Neutrophil (primary cell): Measurements from ENCODE around the gene TYMP.

Source experiments
- H3K27ac ChIP-seq: fragments of 200-600 bp; sonication (generic); 2 replicates; pipeline ENCODE4 v1.5.1; 2016; ENCODE audit warnings: mild to moderate bottlenecking, moderate library complexity
- H3K27me3 ChIP-seq: fragments of 200-600 bp; sonication (generic); 2 replicates; pipeline ENCODE4 v1.6.0; 2016; ENCODE audit warnings: mild to moderate bottlenecking
- H3K36me3 ChIP-seq: fragments of 200-600 bp; sonication (generic); 2 replicates; pipeline ENCODE4 v1.5.1; 2017
- H3K4me1 ChIP-seq, 2 experiments: fragments of 200-600 bp in 1 of 2; sonication (generic) in 1 of 2; 1 replicate in 1 of 2; 2 replicates in 1 of 2; pipeline versions ENCODE4 v1.5.1 to v1.6.1; 2013 to 2016; ENCODE audit warnings: low read depth in 1 of 2, low read length in 1 of 2, mild to moderate bottlenecking in 1 of 2, moderate library complexity in 1 of 2; ENCODE audit not compliant: control insufficient read depth in 1 of 2, insufficient read depth in 1 of 2
- H3K4me3 ChIP-seq, 2 experiments: fragments of 200-600 bp in 1 of 2; sonication (generic) in 1 of 2; 1 replicate in 1 of 2; 2 replicates in 1 of 2; pipeline ENCODE4 v1.5.1; 2013 to 2016; ENCODE audit warnings: low read depth in 1 of 2, low read length in 1 of 2, mild to moderate bottlenecking in 1 of 2, moderate library complexity in 1 of 2
- H3K9me3 ChIP-seq: fragments of 200-600 bp; sonication (generic); 2 replicates; pipeline ENCODE4 v1.5.1; 2016
- CTCF ChIP-seq: fragments of 200-600 bp; sonication (generic); IDR thresholded peaks from 2 replicates; pipeline ENCODE4 v1.5.1; 2016; ENCODE audit warnings: antibody characterized with exemption

TYMP gene

GRCh38 chr22:50529897-50530579 is at the start of gene TYMP:
TYMP (minus strand) TSS chr22:50530012; CDS start chr22:50529709, 303 bp downstream.
- Histone ChIP-seq H3K27me3 (no peaks in the 10 kb centered on the region), H3K27ac (peak within 1 kb of the TSS; percentile 98), H3K4me3 (peak within 1 kb of the TSS; percentile 81 to 98), H3K9me3 (no peaks in the 10 kb centered on the region), H3K36me3 (peaks cover 17% of the 10 kb centered on the region), H3K4me1 (peaks cover 62 to 69% of the 10 kb centered on the region in 2 experiments)
- peak; percentile 59 for TF ChIP-seq CTCF

- Histone ChIP-seq H3K4me1 (peaks cover 19% of the 10 kb centered on the region in 2 experiments), H3K9me3 (no peaks in the 10 kb centered on the region), H3K36me3 (peaks cover 54% of the 10 kb centered on the region), H3K27me3 (peaks cover 18% of the 10 kb centered on the region), H3K27ac (no peak overlapping the region), H3K4me3 (no peak overlapping the region)
- no peak for TF ChIP-seq CTCF
Observed at GRCh38 chr22:50578776-50579310, 49.0 kb upstream of the TYMP start.

GRCh38 chr22:50577987-50578775 is 48.4 kb upstream of the TYMP start, which contains the start of gene CPT1B:
CPT1B (minus strand) TSS chr22:50578427; CDS start chr22:50577915, 512 bp downstream.
- no peak for TF ChIP-seq CTCF
- Histone ChIP-seq H3K4me3 (no peak within 1 kb of the TSS), H3K9me3 (no peaks in the 10 kb centered on the region), H3K27ac (no peak within 1 kb of the TSS), H3K4me1 (peaks cover 12 to 13% of the 10 kb centered on the region in 2 experiments), H3K36me3 (peaks cover 61% of the 10 kb centered on the region), H3K27me3 (peaks cover 18% of the 10 kb centered on the region)

- Histone ChIP-seq H3K4me3 (no peak overlapping the region), H3K27me3 (peaks cover 18% of the 10 kb centered on the region), H3K4me1 (peaks cover 11 to 12% of the 10 kb centered on the region in 2 experiments), H3K27ac (no peak overlapping the region), H3K9me3 (no peaks in the 10 kb centered on the region), H3K36me3 (peaks cover 66% of the 10 kb centered on the region)
- no peak for TF ChIP-seq CTCF
Observed at GRCh38 chr22:50577697-50577986, 47.8 kb upstream of the TYMP start.

GRCh38 chr22:50576806-50577696 is 47.2 kb upstream of the TYMP start:
- Histone ChIP-seq H3K4me1 (peaks cover 10 to 11% of the 10 kb centered on the region in 2 experiments), H3K27ac (no peak overlapping the region), H3K4me3 (no peak overlapping the region), H3K9me3 (no peaks in the 10 kb centered on the region), H3K36me3 (peaks cover 72% of the 10 kb centered on the region), H3K27me3 (peaks cover 18% of the 10 kb centered on the region)
- no peak for TF ChIP-seq CTCF
